LNCaP clone FGC (cell line): ENCODE data around the gene GPC3.

Experiments used
- DNase-seq: peaks from one replicate; pipeline ENCODE4 v3.0.0-alpha.2; 2011; ENCODE audit warnings: low read depth
- H3K4me3 ChIP-seq: 2 replicates; pipeline ENCODE4 v1.5.1; 2011; ENCODE audit warnings: mild to moderate bottlenecking, low read depth, low read length, control low read depth
- CTCF ChIP-seq: IDR thresholded peaks from 2 replicates; pipeline ENCODE4 v1.5.1; 2012; ENCODE audit warnings: mild to moderate bottlenecking; ENCODE audit not compliant: control insufficient read depth, insufficient read depth; ENCODE audit errors: extremely low read depth

Gene GPC3

GRCh38 chrX:134006484-134007161 is 21.2 kb upstream of the GPC3 start:
- no peak for DNase-seq
- no peak overlapping the region for H3K4me3 ChIP-seq
- TF ChIP-seq CTCF, result no peak

GRCh38 chrX:134004084-134004483 is 18.7 kb upstream of the GPC3 start:
- no peak for DNase-seq
- no peak overlapping the region for H3K4me3 ChIP-seq
- TF ChIP-seq CTCF, result no peak

- DNase-seq, result no peak
- no peak for TF ChIP-seq CTCF
- no peak overlapping the region for H3K4me3 ChIP-seq
Measured at GRCh38 chrX:134002921-134003615, 17.7 kb upstream of the GPC3 start.

GRCh38 chrX:134000260-134001245 is 15.2 kb upstream of the GPC3 start:
- no peak overlapping the region for H3K4me3 ChIP-seq
- DNase-seq, result no peak
- TF ChIP-seq CTCF, result no peak

GRCh38 chrX:133999031-133999705 is 13.8 kb upstream of the GPC3 start:
- TF ChIP-seq CTCF, result no peak
- no peak for DNase-seq
- H3K4me3 ChIP-seq, result no peak overlapping the region

- H3K4me3 ChIP-seq, result no peak overlapping the region
- TF ChIP-seq CTCF, result no peak
- no peak for DNase-seq
Measured at GRCh38 chrX:133995759-133996158, 10.4 kb upstream of the GPC3 start.
